OCI-LY7 (cell line): ENCODE data around the gene SLC2A3. TPM values are rescaled to one million over a fixed set of nuclear protein-coding genes. Genes with fewer than 3 reads are reported as not detected.
"Not testable (repeated sequence)": the region's sequence is repeated elsewhere in the genome, so short reads cannot be mapped to it uniquely, and the experiment has no call there.

Source experiments
- BruUV-seq: library from RNA; stranded (reverse); fragments of 400-500 nt; replicated peaks from 2 replicates; lab custom pipeline; 2021; lab: Mats Ljungman, UMichigan
- CTCF ChIA-PET: fragments of 300-600 bp; sonication (Branson Sonifier 250); formaldehyde crosslinking; loops from one replicate; lab custom pipeline; 2022; ENCODE audit warnings: antibody characterized with exemption; ENCODE audit not compliant: unreplicated experiment; lab: Charles Lee
- POLR2A ChIA-PET: fragments of 300-600 bp; sonication (Branson Sonifier 250); formaldehyde crosslinking; loops from one replicate; lab custom pipeline; 2022; ENCODE audit warnings: antibody characterized with exemption; lab: Charles Lee
- DNase-seq: peaks from one replicate; pipeline ENCODE4 v3.0.0-alpha.2; 2015; ENCODE audit warnings: low spot score
- H2AFZ ChIP-seq: fragments of 200-600 bp; sonication (generic), shearing (Covaris generic); 2 replicates; pipeline ENCODE4 v1.6.1; 2014; ENCODE audit warnings: mild to moderate bottlenecking, antibody characterized with exemption, low read length, moderate library complexity
- H3K27ac ChIP-seq: fragments of 200-600 bp; sonication (generic); 2 replicates; pipeline ENCODE4 v1.5.1; 2014; ENCODE audit warnings: mixed run types, low read depth, mild to moderate bottlenecking, moderate library complexity, low read length, inconsistent platforms; ENCODE audit not compliant: poor library complexity, severe bottlenecking
- H3K36me3 ChIP-seq: fragments of 200-600 bp; sonication (generic); 2 replicates; pipeline ENCODE4 v1.6.1; 2014; ENCODE audit warnings: mild to moderate bottlenecking, antibody characterized with exemption, low read length, moderate library complexity, mixed read lengths; ENCODE audit not compliant: insufficient read depth
- H3K4me1 ChIP-seq: fragments of 200-600 bp; sonication (generic); 2 replicates; pipeline ENCODE4 v1.5.1; 2014; ENCODE audit warnings: mild to moderate bottlenecking, low read length; ENCODE audit not compliant: insufficient read depth, poor library complexity, severe bottlenecking
- H3K4me2 ChIP-seq: fragments of 200-600 bp; sonication (generic); 2 replicates; pipeline ENCODE4 v1.6.1; 2014; ENCODE audit warnings: mild to moderate bottlenecking, low read length
- H3K4me3 ChIP-seq: fragments of 200-600 bp; sonication (generic); 2 replicates; pipeline ENCODE4 v1.5.1; 2014; ENCODE audit warnings: mild to moderate bottlenecking, low read depth, low read length; ENCODE audit not compliant: poor library complexity, severe bottlenecking
- H3K79me2 ChIP-seq: fragments of 200-600 bp; sonication (generic); 2 replicates; pipeline ENCODE4 v1.6.1; 2016; ENCODE audit warnings: low read depth, mild to moderate bottlenecking, low read length, moderate library complexity, mixed read lengths; ENCODE audit not compliant: insufficient read depth
- H3K9me2 ChIP-seq: fragments of 200-600 bp; sonication (generic); 2 replicates; pipeline ENCODE4 v1.6.1; 2016; ENCODE audit warnings: mild to moderate bottlenecking, low read length, mixed read lengths; ENCODE audit not compliant: insufficient read depth
- H3K9me3 ChIP-seq: fragments of 200-600 bp; sonication (generic); 2 replicates; pipeline ENCODE4 v1.6.1; 2014; ENCODE audit warnings: mild to moderate bottlenecking, mixed run types, low read length, mixed read lengths
- H4K20me1 ChIP-seq: fragments of 200-600 bp; sonication (generic); 2 replicates; pipeline ENCODE4 v1.6.1; 2014; ENCODE audit warnings: mild to moderate bottlenecking, antibody characterized with exemption, low read length, moderate library complexity, mixed read lengths; ENCODE audit not compliant: insufficient read depth
- CTCF ChIP-seq: fragments of 200-600 bp; sonication (generic); conservative IDR thresholded peaks from 2 replicates; pipeline ENCODE4 v1.5.1; 2014; ENCODE audit warnings: mild to moderate bottlenecking, antibody characterized with exemption, low read length, moderate library complexity, mixed read lengths
- EZH2phosphoT487 ChIP-seq: fragments of 200-600 bp; sonication (generic); IDR thresholded peaks from 2 replicates; pipeline ENCODE4 v1.6.1; 2018; ENCODE audit warnings: low read depth, borderline replicate concordance, mild to moderate bottlenecking, mixed run types, antibody characterized with exemption, low read length, moderate library complexity, mixed read lengths
- intact Hi-C: fragments of 100-400 bp; cut with micrococcal nuclease; formaldehyde crosslinking; loops from one replicate; pipeline ENCODE4 v1.10.0; 2022; ENCODE audit not compliant: unreplicated experiment
- total RNA-seq, 2 experiments: library from RNA; depleted of rRNA in 1 of 2; stranded (reverse); fragments of >200 nt in 1 of 2; shearing (Covaris generic) in 1 of 2; gene quantifications; 2 replicates each; pipeline ENCODE4 v1.2.3, GENCODE V29; 2014 to 2022

Gene SLC2A3
- total RNA-seq, 2 experiments from 2014 or later, result 3.9 to 17.9 TPM

- Histone ChIP-seq H3K4me2 (no peak overlapping the region), H3K4me3 (no peak overlapping the region), H4K20me1 (no peaks in the 10 kb centered on the region), H3K4me1 (peaks cover 7% of the 10 kb centered on the region), H3K36me3 (no peaks in the 10 kb centered on the region), H2AFZ (no peak overlapping the region), H3K9me2 (no peaks in the 10 kb centered on the region), H3K9me3 (no peaks in the 10 kb centered on the region), H3K79me2 (no peaks in the 10 kb centered on the region), H3K27ac (no peak overlapping the region)
- ChIA-PET CTCF (no interaction called here), POLR2A (no interaction called here)
- TF ChIP-seq EZH2phosphoT487 (no peak), CTCF (no peak)
- no TSS peak for BruUV-seq
- no peak for DNase-seq
- intact Hi-C loops, result no loop called here
Observed at GRCh38 chr12:7951671-7952070, 15.7 kb upstream of the SLC2A3 start.

GRCh38 chr12:7950230-7950943 is 14.4 kb upstream of the SLC2A3 start:
- POLR2A ChIA-PET, result interaction anchor here (0.6 kb wide), 1 partner anchor 14 kb away, joined by 4 read pairs; no protein-coding TSS in a partner anchor
- H4K20me1 ChIP-seq, H3K9me3 ChIP-seq, H3K79me2 ChIP-seq, H3K9me2 ChIP-seq, CTCF ChIA-PET, H3K4me2 ChIP-seq, intact Hi-C loops, H2AFZ ChIP-seq, BruUV-seq, H3K27ac ChIP-seq, H3K4me3 ChIP-seq, H3K4me1 ChIP-seq, H3K36me3 ChIP-seq, DNase-seq: not testable (repeated sequence)

GRCh38 chr12:7948589-7949260 is 12.7 kb upstream of the SLC2A3 start:
- BruUV-seq, result no TSS peak
- CTCF ChIA-PET, result no interaction called here
- Histone ChIP-seq H3K9me3 (no peaks in the 10 kb centered on the region), H3K79me2 (no peaks in the 10 kb centered on the region), H3K4me1 (peaks cover 7% of the 10 kb centered on the region), H3K27ac (no peak overlapping the region), H3K36me3 (no peaks in the 10 kb centered on the region), H3K4me3 (no peak overlapping the region), H3K4me2 (no peak overlapping the region), H2AFZ (peak overlapping the region; percentile 90), H3K9me2 (no peaks in the 10 kb centered on the region), H4K20me1 (no peaks in the 10 kb centered on the region)
- TF ChIP-seq EZH2phosphoT487 (no peak), CTCF (no peak)
- POLR2A ChIA-PET, result interaction anchor here (0.8 to 1.1 kb wide), 2 partner anchors 11 to 12 kb away, joined by 3 to 4 read pairs; no protein-coding TSS in a partner anchor
- DNase-seq, result no peak
- intact Hi-C loops, result no loop called here
